ENCODE measurements around the gene SNAPC3.

- no peak for TF ChIP-seq CTCF (IDR thresholded peaks at IDR 0.05)
- no peak for TF ChIP-seq EP300 (IDR thresholded peaks at IDR 0.05)
- TF ChIP-seq POLR2A (IDR thresholded peaks at IDR 0.05) = no peak
Measured at GRCh38 chr9:15469406-15469805, 46.7 kb downstream of the SNAPC3 start.
